Lower leg skin (tissue), 4 donors: Measurements from ENCODE around the gene GPC5. TPM values are rescaled to one million over a fixed set of nuclear protein-coding genes. Genes with fewer than 3 reads are reported as not detected.
"Not testable (repeated sequence)": the region's sequence is repeated elsewhere in the genome, so short reads cannot be mapped to it uniquely, and the experiment has no call there.

Experiments
- DNase-seq, 2 donors: peaks; one replicate each; pipeline ENCODE4 v3.0.0-alpha.2; 2019; ENCODE audit warnings: low spot score in 2 of 2
- H3K4me3 ChIP-seq: fragments of 200-600 bp; sonication (generic); 2 replicates; pipeline ENCODE4 v1.5.1; 2017; ENCODE audit warnings: mild to moderate bottlenecking, low read depth; ENCODE audit not compliant: poor library complexity, severe bottlenecking
- POLR2A ChIP-seq, 2 donors: fragments of 450-650 bp; IDR thresholded peaks; one replicate each; pipeline ENCODE4 v1.6.1; 2016 to 2017; ENCODE audit warnings: antibody characterized with exemption in 2 of 2, mild to moderate bottlenecking in 1 of 2, moderate library complexity in 1 of 2
- WGBS, 2 donors: methylation state at CpG; one replicate each; pipeline ENCODE4 v1.1.5; 2018; 5-methylcytosine and 5-hydroxymethylcytosine counted together
- intact Hi-C: fragments of 100-400 bp; cut with DNase I; formaldehyde crosslinking; loops from one replicate; pipeline ENCODE4 v1.15.0; 2023; ENCODE audit warnings: low total_unique reads
- total RNA-seq, 4 donors: library from RNA; depleted of rRNA; stranded (reverse); fragments of >200 nt; gene quantifications; one replicate each; pipeline ENCODE4 v1.1.0, GENCODE V29; 2016
- TF ChIP-seq, protein P1 (sequence below), 3 donors: fragments of 450-650 bp; IDR thresholded peaks; one replicate each; pipeline ENCODE4 v1.5.1; 2016; ENCODE audit warnings: antibody characterized with exemption in 3 of 3, mild to moderate bottlenecking in 3 of 3, moderate library complexity in 2 of 3

GPC5 gene
- total RNA-seq, 4 donors from 2014 or later, result 0.46 to 1.3 (median 0.82) TPM

DNA sequence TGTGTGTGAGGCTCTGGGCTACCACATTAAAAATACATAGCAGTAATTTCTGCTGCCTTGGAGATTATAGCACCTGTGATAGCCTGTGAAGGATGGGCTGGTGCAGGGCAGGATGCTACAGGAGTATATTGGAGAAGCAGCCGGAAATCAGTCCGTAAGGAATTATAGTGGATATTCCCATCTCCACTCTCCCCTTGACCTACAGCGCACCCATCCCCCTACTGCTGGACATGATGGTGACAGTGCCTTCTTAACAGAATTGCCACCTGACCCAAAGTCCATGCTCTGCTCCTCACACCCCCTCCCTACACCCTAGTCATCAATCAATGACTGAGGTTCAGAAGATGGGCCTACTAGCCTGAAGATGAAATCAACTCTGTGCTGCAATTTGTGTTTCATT lies 376.0 kb downstream of the GPC5 start:
- no peak for DNase-seq
- WGBS, 2 donors, result 93% methylated on average over 3 of the region's 3 CpGs
- H3K4me3 ChIP-seq, result no peak overlapping the region
- TF ChIP-seq POLR2A (IDR thresholded peaks at IDR 0.05), result no peak
- TF ChIP-seq, protein P1, sequence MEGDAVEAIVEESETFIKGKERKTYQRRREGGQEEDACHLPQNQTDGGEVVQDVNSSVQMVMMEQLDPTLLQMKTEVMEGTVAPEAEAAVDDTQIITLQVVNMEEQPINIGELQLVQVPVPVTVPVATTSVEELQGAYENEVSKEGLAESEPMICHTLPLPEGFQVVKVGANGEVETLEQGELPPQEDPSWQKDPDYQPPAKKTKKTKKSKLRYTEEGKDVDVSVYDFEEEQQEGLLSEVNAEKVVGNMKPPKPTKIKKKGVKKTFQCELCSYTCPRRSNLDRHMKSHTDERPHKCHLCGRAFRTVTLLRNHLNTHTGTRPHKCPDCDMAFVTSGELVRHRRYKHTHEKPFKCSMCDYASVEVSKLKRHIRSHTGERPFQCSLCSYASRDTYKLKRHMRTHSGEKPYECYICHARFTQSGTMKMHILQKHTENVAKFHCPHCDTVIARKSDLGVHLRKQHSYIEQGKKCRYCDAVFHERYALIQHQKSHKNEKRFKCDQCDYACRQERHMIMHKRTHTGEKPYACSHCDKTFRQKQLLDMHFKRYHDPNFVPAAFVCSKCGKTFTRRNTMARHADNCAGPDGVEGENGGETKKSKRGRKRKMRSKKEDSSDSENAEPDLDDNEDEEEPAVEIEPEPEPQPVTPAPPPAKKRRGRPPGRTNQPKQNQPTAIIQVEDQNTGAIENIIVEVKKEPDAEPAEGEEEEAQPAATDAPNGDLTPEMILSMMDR (IDR thresholded peaks at IDR 0.05), result no peak
- intact Hi-C loops, result no loop called here

GRCh38 chr13:91776611-91777193 lies 378.3 kb downstream of the GPC5 start:
- intact Hi-C loops, result no loop called here
- TF ChIP-seq POLR2A (IDR thresholded peaks at IDR 0.05), result no peak
- TF ChIP-seq, protein P1 (IDR thresholded peaks at IDR 0.05), result no peak
- no peak for DNase-seq
- no peak overlapping the region for H3K4me3 ChIP-seq
- WGBS, 2 donors, result 30 to 36% methylated on average over 2 of the region's 2 CpGs

DNA sequence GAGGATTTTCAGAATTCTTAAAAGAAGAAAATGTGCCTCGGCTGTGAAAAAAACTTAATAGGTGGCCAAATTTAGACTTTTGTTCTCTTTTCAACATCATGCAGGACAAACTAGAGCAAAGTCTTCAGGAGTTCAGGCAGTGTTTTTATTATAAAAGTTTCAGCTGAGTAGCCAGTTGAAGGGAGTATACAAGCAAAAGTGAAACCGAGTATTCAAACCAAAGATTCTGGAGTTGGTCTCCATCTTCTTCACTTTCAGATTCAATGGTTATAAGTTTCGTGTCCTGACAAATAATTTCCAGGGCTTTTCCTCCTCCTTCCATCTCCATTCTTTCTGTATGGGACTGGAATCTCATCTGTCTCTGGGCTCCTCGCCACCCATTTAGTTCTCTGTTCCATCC lies 379.7 kb downstream of the GPC5 start:
- TF ChIP-seq POLR2A (IDR thresholded peaks at IDR 0.05), result no peak
- TF ChIP-seq, protein P1 (IDR thresholded peaks at IDR 0.05), result no peak
- intact Hi-C loops, result no loop called here
- 72 to 85% methylated on average over 4 of the region's 4 CpGs for WGBS, 2 donors
- no peak for DNase-seq
- H3K4me3 ChIP-seq, result no peak overlapping the region

DNA sequence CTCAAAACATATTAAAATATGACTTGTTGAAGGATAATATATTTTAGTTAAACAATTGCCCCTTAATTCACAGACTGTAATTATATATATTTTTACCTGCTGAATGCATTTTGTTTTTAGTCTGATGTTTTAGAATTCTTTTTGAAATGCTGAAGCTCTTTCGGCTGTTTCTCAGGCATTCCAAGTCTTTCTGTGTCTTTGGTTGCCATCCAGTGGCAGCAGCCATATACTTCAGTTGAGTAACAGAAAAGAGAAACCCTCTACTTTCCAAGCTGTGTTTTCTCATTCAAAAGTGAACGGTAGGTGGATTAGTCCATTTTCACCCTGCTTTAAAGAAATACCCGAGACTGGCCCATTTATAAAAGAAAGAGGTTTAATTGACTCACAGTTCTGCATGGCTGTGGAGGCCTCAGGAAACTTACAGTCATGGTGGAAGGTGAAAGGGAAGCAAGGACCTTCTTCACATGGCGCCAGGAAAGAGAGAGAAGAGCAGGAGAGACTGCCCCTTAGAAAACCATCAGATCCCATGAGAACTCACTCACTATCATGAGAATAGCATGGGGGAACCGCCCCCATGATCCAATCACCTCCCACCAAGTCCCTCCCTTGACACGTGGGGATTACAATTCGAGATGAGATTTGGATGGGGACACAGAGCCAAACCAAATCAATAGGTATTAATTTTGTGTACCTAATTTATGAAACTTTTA lies 383.7 kb downstream of the GPC5 start:
- intact Hi-C loops, DNase-seq, H3K4me3 ChIP-seq: not testable (repeated sequence)
- WGBS, 2 donors, result 59 to 65% methylated on average over 7 of the region's 7 CpGs

- H3K4me3 ChIP-seq, result no peak overlapping the region
- TF ChIP-seq, protein P1 (IDR thresholded peaks at IDR 0.05), result no peak
- no peak for TF ChIP-seq POLR2A (IDR thresholded peaks at IDR 0.05)
- intact Hi-C loops, result no loop called here
- WGBS, 2 donors, result 66 to 68% methylated on average over 5 of the region's 5 CpGs
- DNase-seq, result no peak
Observed at GRCh38 chr13:91785431-91786119, 387.2 kb downstream of the GPC5 start.

DNA sequence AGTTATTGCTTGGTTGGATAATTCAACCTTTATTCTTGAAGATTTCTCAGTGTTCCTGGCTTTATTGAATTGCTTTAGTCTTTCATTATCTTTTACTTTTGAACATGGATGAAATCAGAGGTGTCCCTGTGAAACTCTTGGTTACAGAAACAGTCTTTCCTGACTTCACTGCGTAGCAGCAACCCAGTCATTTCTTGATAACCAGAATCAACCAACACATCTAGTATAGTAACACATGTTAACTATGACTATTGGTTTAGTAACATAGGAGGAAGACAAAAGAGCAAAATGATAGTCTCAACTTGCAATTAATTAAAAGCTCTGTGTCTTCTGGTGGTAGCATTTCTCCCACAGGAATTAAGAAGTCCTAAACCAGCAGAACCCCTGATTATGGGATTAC lies 393.6 kb downstream of the GPC5 start:
- no peak for DNase-seq
- no peak overlapping the region for H3K4me3 ChIP-seq
- no peak for TF ChIP-seq POLR2A (IDR thresholded peaks at IDR 0.05)
- TF ChIP-seq, protein P1 (IDR thresholded peaks at IDR 0.05), result no peak
- intact Hi-C loops, result no loop called here
- WGBS, 2 donors, result 87 to 97% methylated on average over 1 of the region's 1 CpG
